B cell (primary cell): ENCODE data around the gene TCAP. TPM values are rescaled to one million over a fixed set of nuclear protein-coding genes. Genes with fewer than 3 reads are reported as not detected.

Source experiments
- ATAC-seq: fragments of 200-7000 bp; cut with Tn5 transposase; one replicate; pipeline ENCODE4 v1.10.0; 2021; ENCODE audit warnings: low read depth, mild to moderate bottlenecking, moderate number of reproducible peaks, moderate library complexity
- CTCF ChIA-PET: fragments of 350-600 bp; sonication (Branson Sonifier 250); formaldehyde crosslinking; loops from one replicate; lab custom pipeline; 2021; ENCODE audit warnings: antibody characterized with exemption, inconsistent platforms; lab: Charles Lee
- POLR2A ChIA-PET: fragments of 350-600 bp; sonication (Branson Sonifier 250); formaldehyde crosslinking; loops from one replicate; lab custom pipeline; 2021; ENCODE audit warnings: antibody characterized with exemption; lab: Charles Lee
- DNase-seq: peaks from one replicate; pipeline ENCODE4 v3.0.0; 2013
- H2AFZ ChIP-seq: 2 replicates; pipeline ENCODE4 v1.6.1; 2012; ENCODE audit warnings: mild to moderate bottlenecking, low read depth, low read length; ENCODE audit not compliant: insufficient read depth, poor library complexity, severe bottlenecking
- H3K27ac ChIP-seq, 2 donors: 1 replicate in 1 of 2; 2 replicates in 1 of 2; pipeline ENCODE4 v1.5.1; 2012 to 2013; ENCODE audit warnings: low read length in 2 of 2, mild to moderate bottlenecking in 2 of 2, moderate library complexity in 1 of 2
- H3K27me3 ChIP-seq, 4 experiments: fragments of 200-600 bp in 1 of 4; sonication (generic) in 1 of 4; replicated peaks in 1 of 4; 1 replicate in 2 of 4; 2 replicates in 2 of 4; pipeline versions ENCODE4 v1.6.1 to v1.7.0; 2013 to 2016; ENCODE audit warnings: low read length in 3 of 4, mild to moderate bottlenecking in 2 of 4, mixed read lengths in 1 of 4, moderate library complexity in 1 of 4; ENCODE audit not compliant: insufficient read depth in 4 of 4, control insufficient read depth in 3 of 4; ENCODE audit errors: control extremely low read depth in 1 of 4
- H3K36me3 ChIP-seq, 2 experiments: replicated peaks in 1 of 2; 1 replicate in 1 of 2; 2 replicates in 1 of 2; pipeline versions ENCODE4 v1.6.1 to v1.7.1; 2013; ENCODE audit warnings: low read length in 1 of 2; ENCODE audit not compliant: insufficient read depth in 2 of 2, control insufficient read depth in 1 of 2; ENCODE audit errors: control extremely low read depth in 1 of 2, extremely low read depth in 1 of 2
- H3K4me1 ChIP-seq, 2 donors: fragments of 200-600 bp in 1 of 2; sonication (generic) in 1 of 2; 1 replicate in 1 of 2; 2 replicates in 1 of 2; pipeline versions ENCODE4 v1.5.1 to v1.6.1; 2013 to 2017; ENCODE audit warnings: low read length in 2 of 2; ENCODE audit not compliant: control insufficient read depth in 2 of 2, insufficient read depth in 2 of 2
- H3K4me2 ChIP-seq: replicated peaks from 2 replicates; pipeline ENCODE3; 2012; ENCODE audit warnings: mild to moderate bottlenecking, low read depth, low read length; ENCODE audit not compliant: poor library complexity, severe bottlenecking
- H3K4me3 ChIP-seq, 5 experiments: fragments of 200-600 bp in 1 of 5; sonication (generic) in 1 of 5; 1 replicate in 3 of 5; 2 replicates in 2 of 5; pipeline versions ENCODE4 v1.5.1 to v1.7.0; 2011 to 2016; ENCODE audit warnings: low read length in 4 of 5, mild to moderate bottlenecking in 4 of 5, low read depth in 2 of 5, control low read depth in 1 of 5, moderate library complexity in 1 of 5; ENCODE audit not compliant: insufficient read depth in 1 of 5; ENCODE audit errors: control extremely low read depth in 1 of 5, extremely low read depth in 1 of 5
- H3K79me2 ChIP-seq: fragments of 200-600 bp; sonication (generic); one replicate; pipeline ENCODE4 v1.6.0; 2016; ENCODE audit warnings: low read length; ENCODE audit not compliant: control insufficient read depth, insufficient read depth
- H3K9ac ChIP-seq: fragments of 200-600 bp; sonication (generic); 2 replicates; pipeline ENCODE4 v1.6.1; 2017; ENCODE audit warnings: mild to moderate bottlenecking, low read length, moderate library complexity
- H3K9me3 ChIP-seq, 3 donors: one replicate each; pipeline versions ENCODE4 v1.6.1 to v1.7.1; 2013; ENCODE audit warnings: low read length in 2 of 3; ENCODE audit not compliant: control insufficient read depth in 2 of 3, insufficient read depth in 1 of 3; ENCODE audit errors: control extremely low read depth in 1 of 3
- H4K20me1 ChIP-seq: 2 replicates; pipeline ENCODE4 v1.6.0; 2012; ENCODE audit warnings: mild to moderate bottlenecking, low read length; ENCODE audit not compliant: insufficient read depth, control insufficient read depth, poor library complexity, severe bottlenecking
- H3K27ac Mint-ChIP-seq: one replicate; pipeline ENCODE4 v1.8.0; 2021; ENCODE audit warnings: mixed read lengths
- H3K27me3 Mint-ChIP-seq: one replicate; pipeline ENCODE4 v1.8.0; 2021; ENCODE audit warnings: mixed read lengths
- H3K4me1 Mint-ChIP-seq: one replicate; pipeline ENCODE4 v1.8.0; 2021; ENCODE audit warnings: mixed read lengths
- H3K4me3 Mint-ChIP-seq: one replicate; pipeline ENCODE4 v1.8.0; 2021; ENCODE audit warnings: mixed read lengths
- H3K9me3 Mint-ChIP-seq: one replicate; pipeline ENCODE4 v1.8.0; 2022; ENCODE audit warnings: mixed read lengths; ENCODE audit not compliant: insufficient read depth
- CTCF ChIP-seq: fragments of 200-600 bp; IDR thresholded peaks from one replicate; pipeline ENCODE4 v1.8.0; 2022; ENCODE audit warnings: antibody characterized with exemption, mild to moderate bottlenecking
- EZH2 ChIP-seq: IDR thresholded peaks from 2 replicates; pipeline ENCODE4 v1.6.1; 2012; ENCODE audit warnings: borderline replicate concordance, low read depth, mild to moderate bottlenecking, moderate library complexity, low read length; ENCODE audit not compliant: insufficient read depth, poor library complexity, severe bottlenecking
- WGBS: methylation state at CpG from one replicate; pipeline ENCODE4 v1.1.5; 2013; ENCODE audit warnings: missing lambda C conversion rate; ENCODE audit not compliant: insufficient coverage; 5-methylcytosine and 5-hydroxymethylcytosine counted together
- intact Hi-C: fragments of 100-400 bp; cut with micrococcal nuclease; formaldehyde crosslinking; loops from one replicate; pipeline ENCODE4 v1.10.0; 2022
- polyA plus RNA-seq: library from polyadenylated mRNA; depleted of rRNA; stranded (reverse); fragments of >200 nt; gene quantifications from 2 replicates; pipeline ENCODE4 v1.2.3, GENCODE V29; 2012
- total RNA-seq, 2 donors: library from RNA; stranded (reverse); fragments of 120-200 nt in 1 of 2; gene quantifications; 1 replicate in 1 of 2; 2 replicates in 1 of 2; pipeline versions ENCODE4 v1.2.3 to v1.2.4, GENCODE V29; 2013 to 2022

Gene TCAP
- total and polyA plus RNA-seq, 2 donors (not counting 1 experiment from before 2014, with no cell fraction given), result 3.8 to 5.1 TPM

DNA sequence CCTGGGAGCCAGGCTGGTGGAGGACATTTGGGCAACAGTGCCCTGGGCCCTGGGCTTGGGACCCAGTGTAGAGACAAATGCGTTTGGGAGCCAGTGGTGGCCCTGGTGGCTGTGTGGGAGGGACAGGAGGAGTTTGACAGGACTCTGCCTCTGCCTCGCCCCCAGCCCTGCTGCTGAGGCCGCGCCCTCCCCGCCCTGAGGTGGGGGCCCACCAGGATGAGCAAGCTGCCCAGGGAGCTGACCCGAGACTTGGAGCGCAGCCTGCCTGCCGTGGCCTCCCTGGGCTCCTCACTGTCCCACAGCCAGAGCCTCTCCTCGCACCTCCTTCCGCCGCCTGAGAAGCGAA, 11.9 kb upstream of the TCAP start:
- no peak overlapping the region for H3K4me3 Mint-ChIP-seq
- POLR2A ChIA-PET, result interaction anchor here (1.0 kb wide), 1 partner anchor 77 kb away, joined by 5 read pairs; the partner anchor contains the start of gene MIEN1
- peaks cover 52% of the 10 kb centered on the region for H4K20me1 ChIP-seq

More for the DNA sequence above, 11.9 kb upstream of the TCAP start:
- H3K9ac ChIP-seq, result no peak overlapping the region
- no peak overlapping the region for H3K27ac ChIP-seq
- Mint-ChIP-seq H3K27ac (no peak overlapping the region), H3K27me3 (no peaks in the 10 kb centered on the region), H3K9me3 (no peaks in the 10 kb centered on the region), H3K4me1 (peaks cover 36% of the 10 kb centered on the region)
- peaks cover 0 to 23% of the 10 kb centered on the region in 2 experiments for H3K36me3 ChIP-seq
- H3K27me3 ChIP-seq, result no peaks in the 10 kb centered on the region
- DNase-seq (no peak), ATAC-seq (no peak)
- H2AFZ ChIP-seq, result no peak overlapping the region
- H3K4me2 ChIP-seq, result no peak overlapping the region
- peaks cover 2 to 11% of the 10 kb centered on the region in 2 donors for H3K4me1 ChIP-seq
- peaks cover 50% of the 10 kb centered on the region for H3K79me2 ChIP-seq
- no peaks in the 10 kb centered on the region for H3K9me3 ChIP-seq
- H3K4me3 ChIP-seq, result no peak overlapping the region
- intact Hi-C loops, result no loop called here
- whole genome bisulfite sequencing, result 92% methylated on average over 11 of the region's 12 CpGs
- CTCF ChIA-PET, result interaction anchor here (0.9 to 5.2 kb wide), 18 partner anchors 9 to 218 kb away, joined by 3 to 61 read pairs (median 4); partner anchors contain the start of genes MIEN1, PGAP3, PNMT and TCAP
- TF ChIP-seq CTCF (no peak), EZH2 (no peak)
